HG03378 (cell line): ENCODE data around the gene GPR3.
"Not testable (repeated sequence)": the region's sequence is repeated elsewhere in the genome, so short reads cannot be mapped to it uniquely, and the experiment has no call there.

Source experiments
- ATAC-seq: cut with Tn5 transposase; IDR thresholded peaks from one replicate; pipeline ENCODE4 v1.9.1; 2021; ENCODE audit warnings: mild to moderate bottlenecking, moderate library complexity; ENCODE audit not compliant: unreplicated experiment

Gene GPR3

GRCh38 chr1:27377760-27378495 is 14.5 kb upstream of the GPR3 start:
- ATAC-seq: no peak

- ATAC-seq: no peak
Measured at GRCh38 chr1:27379564-27380122, 12.8 kb upstream of the GPR3 start.

- ATAC-seq: no peak
Measured at GRCh38 chr1:27380224-27380623, 12.2 kb upstream of the GPR3 start.

GRCh38 chr1:27380766-27381733 is 11.4 kb upstream of the GPR3 start:
- no peak for ATAC-seq

- no peak for ATAC-seq
Measured at GRCh38 chr1:27381969-27382762, 10.3 kb upstream of the GPR3 start.

GRCh38 chr1:27383039-27383605 is 9.3 kb upstream of the GPR3 start, which contains the start of gene CD164L2:
TSS of gene CD164L2 (minus strand) at chr1:27383333. CDS start at chr1:27383239, 94 bp downstream.
- ATAC-seq: no peak

- ATAC-seq: no peak
Measured at GRCh38 chr1:27383661-27384060, 8.8 kb upstream of the GPR3 start.

GRCh38 chr1:27384797-27385196 is 7.6 kb upstream of the GPR3 start:
- ATAC-seq: not testable (repeated sequence)

GRCh38 chr1:27388337-27389005 is 4.0 kb upstream of the GPR3 start:
- ATAC-seq: no peak

GRCh38 chr1:27391511-27392095 is 819 bp upstream of the GPR3 start:
- ATAC-seq: no peak

GRCh38 chr1:27392778-27393635 is 585 bp downstream of the GPR3 start:
- ATAC-seq: no peak

- ATAC-seq: no peak
Measured at GRCh38 chr1:27393641-27394281, 1.3 kb downstream of the GPR3 start.

- ATAC-seq: no peak
Measured at GRCh38 chr1:27394282-27394658, 1.8 kb downstream of the GPR3 start.

- ATAC-seq: no peak
Measured at GRCh38 chr1:27394925-27395324, 2.5 kb downstream of the GPR3 start.

GRCh38 chr1:27395441-27396195 is 3.2 kb downstream of the GPR3 start:
- ATAC-seq: peak; percentile 39

GRCh38 chr1:27397110-27397509 is 4.7 kb downstream of the GPR3 start:
- ATAC-seq: no peak

- no peak for ATAC-seq
Measured at GRCh38 chr1:27397749-27398148, 5.3 kb downstream of the GPR3 start.
